Posterior vena cava (tissue), 2 donors: Measurements from ENCODE around the gene FRMD4B. TPM values are rescaled to one million over a fixed set of nuclear protein-coding genes. Genes with fewer than 3 reads are reported as not detected.
"Not testable (repeated sequence)": the region's sequence is repeated elsewhere in the genome, so short reads cannot be mapped to it uniquely, and the experiment has no call there.

Source experiments
- DNase-seq: peaks from one replicate; pipeline ENCODE4 v3.0.0-alpha.2; 2020; ENCODE audit warnings: low spot score
- intact Hi-C, 2 donors: fragments of 100-400 bp; cut with DNase I; formaldehyde crosslinking; loops; one replicate each; pipeline versions ENCODE4 v1.14.1 to v1.14.2; 2022 to 2023
- total RNA-seq, 2 donors: library from RNA; stranded (reverse); fragmentation: NEBNext Ultra II Directional; extraction: Animal tissue kit (Norgen Biotek cat#: 25700); gene quantifications; one replicate each; pipeline ENCODE4 v1.2.1, GENCODE V29; 2021
- donor health status: DM: yes; HTN: yes; CAD: no.
- donor health status: DM: yes; HTN: yes; CAD: no.

The FRMD4B gene
- total RNA-seq, 2 donors from 2014 or later, result 21.5 to 34.9 TPM

GRCh38 chr3:69235227-69235626 is 150.7 kb downstream of the FRMD4B start:
- intact Hi-C loops, result loop anchor here in 1 of 2 donors (5.0 kb wide), 1 partner anchor 1988 kb away; no protein-coding TSS in a partner anchor
- DNase-seq, result not testable (repeated sequence)

- no peak for DNase-seq
- intact Hi-C loops, result no loop called here
Measured at GRCh38 chr3:69232482-69232881, 153.4 kb downstream of the FRMD4B start.

GRCh38 chr3:69231929-69232440 is 153.9 kb downstream of the FRMD4B start:
- intact Hi-C loops, result no loop called here
- DNase-seq, result no peak

DNA sequence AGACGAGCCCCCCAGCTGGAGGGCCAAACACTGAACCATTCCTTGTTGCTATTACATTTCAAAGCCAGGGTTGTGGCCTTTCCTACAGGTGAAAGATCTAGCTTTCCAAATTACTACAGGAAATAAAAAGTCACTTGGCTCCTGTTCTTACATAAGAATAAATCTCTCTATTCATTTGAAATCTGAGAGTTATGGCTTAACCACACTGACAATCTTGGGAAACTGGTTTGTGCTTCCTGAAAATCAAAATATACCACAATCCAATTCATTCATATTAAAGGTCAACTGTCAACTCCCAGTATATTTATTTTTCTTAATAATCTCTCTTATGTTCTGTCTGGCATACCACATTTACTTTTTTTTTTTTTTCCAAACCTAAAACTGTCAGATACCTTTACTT is 159.8 kb downstream of the FRMD4B start:
- intact Hi-C loops, result loop anchor here in 1 of 2 donors (1.0 kb wide), 1 partner anchor 22 kb away; no protein-coding TSS in a partner anchor
- DNase-seq, result no peak

DNA sequence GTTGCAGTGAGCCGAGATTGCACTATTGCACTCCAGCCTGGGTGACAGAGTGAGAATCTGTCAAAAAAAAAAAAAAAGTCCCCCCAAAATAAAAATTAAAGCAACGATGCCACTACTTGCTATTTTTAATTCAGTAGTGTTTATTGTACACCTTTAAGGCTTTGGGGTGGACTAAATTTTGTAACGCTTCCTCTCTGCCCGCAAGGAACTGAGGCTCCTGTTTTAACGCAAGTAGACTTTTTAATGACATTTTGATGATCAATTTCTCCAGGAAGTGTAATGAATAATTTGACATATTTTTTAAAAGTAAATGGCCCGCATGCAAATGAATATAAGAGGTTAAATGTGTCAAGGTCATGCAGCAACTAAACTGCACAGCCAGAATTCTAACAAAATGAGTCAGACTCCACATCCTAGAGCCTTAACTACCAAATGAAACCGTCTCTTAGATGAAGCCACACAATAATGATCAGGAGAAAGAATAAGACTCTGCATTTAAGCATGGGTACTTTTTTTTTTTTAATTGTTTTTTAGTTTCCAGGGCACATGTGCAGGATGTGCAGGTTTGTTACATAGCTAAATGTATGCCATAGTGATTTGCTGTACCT is 166.7 kb downstream of the FRMD4B start:
- DNase-seq, result no peak
- intact Hi-C loops, result no loop called here

GRCh38 chr3:69218079-69218478 is 167.8 kb downstream of the FRMD4B start:
- no peak for DNase-seq
- intact Hi-C loops, result no loop called here

DNA sequence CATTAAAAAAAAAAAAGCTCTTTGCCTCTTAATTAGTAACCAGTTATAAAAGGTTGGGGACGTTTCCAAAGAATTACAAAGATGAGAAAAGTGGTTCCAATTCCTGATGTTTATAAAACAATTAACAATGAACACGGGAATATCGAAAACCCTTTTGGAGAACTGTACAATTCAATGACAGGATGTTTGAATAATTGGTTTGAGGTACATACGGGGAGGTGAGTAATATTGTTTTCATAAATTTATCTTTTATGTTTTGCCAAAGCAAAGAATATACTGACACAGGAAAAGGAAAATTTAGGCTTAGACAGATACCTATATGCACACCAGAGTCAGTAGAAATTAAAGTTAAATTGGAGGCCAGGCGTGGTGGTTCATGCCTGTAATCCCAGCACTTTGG is 168.9 kb downstream of the FRMD4B start:
- no peak for DNase-seq
- intact Hi-C loops, result no loop called here

DNA sequence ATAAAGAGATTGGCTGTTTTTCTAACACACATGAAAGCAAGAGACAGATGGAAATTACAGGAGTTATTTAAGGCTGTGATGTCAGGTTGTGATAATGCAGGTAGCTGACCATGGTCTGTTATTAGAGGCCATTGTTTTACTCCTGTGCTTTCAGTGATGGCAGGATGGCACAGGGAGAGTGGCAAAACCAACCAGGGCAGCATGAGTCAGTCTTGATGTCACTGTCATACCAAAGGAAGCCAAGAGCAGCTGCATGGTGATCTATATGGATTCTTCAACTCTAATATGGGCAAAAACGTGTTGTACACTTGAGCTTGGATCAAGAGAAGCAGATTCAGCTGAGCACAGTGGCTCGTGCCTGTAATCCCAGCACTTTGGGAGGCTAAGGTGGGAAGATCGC is 171.6 kb downstream of the FRMD4B start:
- DNase-seq, result no peak
- intact Hi-C loops, result no loop called here

GRCh38 chr3:69212411-69213160 is 173.3 kb downstream of the FRMD4B start:
- DNase-seq, result no peak
- intact Hi-C loops, result no loop called here

GRCh38 chr3:69210068-69210730 is 175.7 kb downstream of the FRMD4B start:
- DNase-seq, result no peak
- intact Hi-C loops, result no loop called here

GRCh38 chr3:69209413-69209812 is 176.5 kb downstream of the FRMD4B start:
- intact Hi-C loops, result no loop called here
- DNase-seq, result no peak

- intact Hi-C loops, result no loop called here
- DNase-seq, result no peak
Measured at GRCh38 chr3:69207031-69207430, 178.9 kb downstream of the FRMD4B start.

DNA sequence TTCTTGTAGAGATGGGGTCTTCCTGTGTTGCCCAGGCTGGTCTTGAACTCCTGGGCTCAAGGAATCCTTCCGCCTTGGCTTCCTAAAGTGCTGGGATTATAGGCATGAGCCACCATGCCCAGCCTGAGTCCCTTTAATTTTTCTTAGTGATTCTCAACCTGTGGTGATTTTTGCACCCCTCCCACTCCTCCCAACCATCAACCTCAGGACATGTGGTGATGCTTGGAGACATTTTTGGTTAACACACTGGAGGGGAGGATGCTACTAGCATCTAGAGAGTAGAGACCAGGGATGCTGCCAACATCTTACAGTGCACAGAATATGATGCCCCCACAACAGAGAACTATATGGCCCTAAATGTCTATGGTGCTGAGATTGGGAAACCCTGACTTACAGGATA is 180.5 kb downstream of the FRMD4B start:
- intact Hi-C loops, result no loop called here
- DNase-seq, result no peak

DNA sequence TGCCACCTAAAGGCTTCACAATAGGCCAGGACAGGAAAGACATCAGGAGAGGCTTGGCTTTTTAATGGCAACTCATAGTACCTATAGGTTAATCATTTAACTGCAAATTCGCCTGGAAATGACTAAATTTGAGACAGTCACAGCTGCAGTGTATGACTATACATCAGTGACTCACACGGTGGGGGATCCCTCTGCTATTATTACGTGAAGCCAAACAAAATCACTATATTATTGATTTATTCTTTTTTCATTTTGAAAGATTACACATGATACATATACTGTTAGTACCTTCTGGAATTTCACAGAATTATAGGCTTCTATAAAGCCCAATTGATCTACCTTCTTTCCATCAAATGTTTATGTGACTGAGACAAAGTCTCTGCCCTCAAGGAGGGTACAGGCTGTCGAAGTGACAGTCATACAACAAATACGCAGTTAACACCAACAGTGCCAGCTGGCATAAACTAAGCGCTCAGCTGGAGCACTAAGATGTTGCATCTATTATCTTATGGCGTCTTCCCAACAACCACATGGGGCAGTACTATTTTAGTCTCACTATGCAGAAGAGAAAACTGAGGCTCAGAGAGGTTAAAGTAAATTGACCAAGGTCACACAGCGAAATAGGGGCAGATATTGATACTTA is 181.5 kb downstream of the FRMD4B start:
- intact Hi-C loops, result loop anchor here in 1 of 2 donors (1.0 kb wide), 1 partner anchor 22 kb away; no protein-coding TSS in a partner anchor
- DNase-seq, result no peak

DNA sequence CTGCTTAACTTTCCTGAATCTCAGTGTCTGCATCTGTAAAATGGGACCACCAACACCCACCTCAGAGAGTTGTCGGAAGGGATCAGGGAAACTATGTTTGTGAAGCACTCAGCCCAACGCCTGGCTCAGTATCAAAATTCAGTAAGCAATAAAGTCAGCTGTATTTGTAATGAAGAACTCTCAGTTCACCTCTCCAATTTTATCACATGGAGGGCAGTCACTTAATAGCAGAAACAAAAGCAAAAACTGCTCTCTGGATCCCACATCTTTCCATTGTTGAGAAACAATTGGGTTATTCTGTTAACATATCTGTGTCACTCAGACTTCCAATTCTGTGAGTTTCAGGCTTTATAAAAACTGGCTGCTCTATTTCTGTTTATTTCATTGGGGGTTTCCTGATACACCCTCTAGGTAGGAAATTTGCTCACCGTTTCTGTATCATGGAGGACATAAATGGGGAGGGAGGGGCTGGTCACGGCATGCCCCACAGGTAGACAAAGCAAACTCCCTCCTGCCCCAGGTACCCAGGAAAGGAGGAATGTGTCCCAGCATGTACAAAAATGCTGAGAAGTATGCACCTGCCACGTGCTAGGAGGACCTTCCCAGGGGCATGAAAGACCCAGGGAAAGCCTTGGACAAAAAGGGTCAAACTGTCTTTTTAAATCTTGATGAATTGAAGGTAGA is 182.1 kb downstream of the FRMD4B start:
- no peak for DNase-seq
- intact Hi-C loops, result loop anchor here in 1 of 2 donors (1.0 kb wide), 1 partner anchor 23 kb away; no protein-coding TSS in a partner anchor

GRCh38 chr3:69201658-69202057 is 184.2 kb downstream of the FRMD4B start:
- DNase-seq, result no peak
- intact Hi-C loops, result no loop called here

GRCh38 chr3:69200384-69201068 is 185.4 kb downstream of the FRMD4B start:
- intact Hi-C loops, result no loop called here
- no peak for DNase-seq

DNA sequence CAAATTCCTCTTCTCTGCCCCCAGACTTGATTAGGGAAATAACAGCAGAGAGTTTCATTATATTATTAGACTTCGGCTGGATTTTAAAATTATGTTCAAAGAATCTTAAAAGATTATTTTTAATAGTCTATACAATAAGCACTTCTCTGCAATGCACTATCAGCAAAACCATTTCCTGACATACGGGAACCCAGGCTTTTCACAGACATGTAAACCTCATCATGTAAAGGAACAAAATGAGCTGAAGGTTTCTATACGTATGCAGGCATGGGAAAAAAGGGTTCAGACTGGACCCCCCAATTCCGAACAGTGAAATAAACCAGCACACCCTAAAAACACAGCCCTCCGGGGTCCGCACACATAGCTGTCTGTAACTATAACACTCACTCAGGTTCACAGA is 185.9 kb downstream of the FRMD4B start:
- intact Hi-C loops, result no loop called here

More for the DNA sequence above, 185.9 kb downstream of the FRMD4B start:
- DNase-seq, result no peak
